K562 (cell line): ENCODE measurements around the gene PTPMT1.

Experiments
- KLF16 ChIP-seq: IDR thresholded peaks from 2 replicates; pipeline ENCODE4 v1.6.1; 2016; ENCODE audit warnings: antibody characterized with exemption
- RBM25 ChIP-seq: fragments of 200-400 bp; formaldehyde crosslinking; IDR thresholded peaks from 2 replicates; pipeline ENCODE4 v1.6.1; 2018; ENCODE audit warnings: low read length, low read depth, moderate library complexity; ENCODE audit not compliant: severe bottlenecking

DNA sequence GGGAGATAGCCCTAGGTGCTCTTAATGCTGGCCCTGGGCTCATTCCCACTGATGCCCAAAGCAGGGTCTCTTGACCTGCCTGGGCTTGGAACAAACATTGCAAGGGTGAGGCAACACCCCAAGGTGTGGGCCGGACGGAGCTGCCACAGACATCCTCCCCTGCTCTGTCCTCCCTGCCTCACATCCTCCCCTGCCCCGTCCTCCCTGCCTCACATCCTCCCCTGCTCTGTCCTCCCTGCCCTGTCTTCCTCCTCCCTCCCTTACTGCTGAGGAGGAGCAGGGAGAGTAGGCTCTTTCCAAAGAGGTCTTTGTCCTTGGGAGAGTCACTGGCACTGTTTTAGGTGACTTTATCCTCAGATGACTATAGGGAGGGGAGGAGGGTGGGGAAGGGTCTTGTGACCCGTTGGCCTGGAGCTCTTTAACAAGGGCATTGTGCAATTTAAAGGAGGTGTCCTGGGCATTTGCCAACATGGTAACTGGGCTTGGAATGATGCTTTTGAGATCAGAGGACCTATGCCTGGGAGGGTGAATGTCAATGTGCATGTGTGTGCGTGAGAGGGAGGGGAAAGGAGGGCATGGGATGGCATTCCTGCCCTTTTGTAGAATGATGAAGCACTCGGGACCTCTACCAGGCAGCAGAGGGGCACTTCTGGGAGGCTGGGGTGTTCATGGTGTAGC lies 21.8 kb downstream of the PTPMT1 start:
- no peak for TF ChIP-seq KLF16
- no peak for TF ChIP-seq RBM25
